GM12892 (cell line): Measurements from ENCODE around the gene NFIB.

Experiments
- POLR2A ChIP-seq: IDR thresholded peaks from 2 replicates; pipeline ENCODE4 v1.6.1; 2011; ENCODE audit warnings: low read depth, low read length, control low read depth
- POLR2AphosphoS5 ChIP-seq: IDR thresholded peaks from 2 replicates; pipeline ENCODE4 v1.6.1; 2011; ENCODE audit warnings: low read depth, low read length, control low read depth

GRCh38 chr9:14242150-14242805 lies 71.7 kb downstream of the NFIB start:
- TF ChIP-seq POLR2AphosphoS5 (no peak), POLR2A (no peak)
